Stimulated activated CD8-positive, alpha-beta memory T cell treated with anti-CD3 and anti-CD28 coated beads, Interleukin-12 subunit alpha, Interleukin-12 subunit beta, amount 100 ng/mL, for 4 hours (primary cell): ENCODE measurements around the gene CACNA1B.
"Not testable (repeated sequence)": the region's sequence is repeated elsewhere in the genome, so short reads cannot be mapped to it uniquely, and the experiment has no call there.

Experiments used
- DNase-seq: peaks from one replicate; pipeline ENCODE4 v3.0.0-alpha.2; 2020; ENCODE audit warnings: low read depth

CACNA1B gene

DNA sequence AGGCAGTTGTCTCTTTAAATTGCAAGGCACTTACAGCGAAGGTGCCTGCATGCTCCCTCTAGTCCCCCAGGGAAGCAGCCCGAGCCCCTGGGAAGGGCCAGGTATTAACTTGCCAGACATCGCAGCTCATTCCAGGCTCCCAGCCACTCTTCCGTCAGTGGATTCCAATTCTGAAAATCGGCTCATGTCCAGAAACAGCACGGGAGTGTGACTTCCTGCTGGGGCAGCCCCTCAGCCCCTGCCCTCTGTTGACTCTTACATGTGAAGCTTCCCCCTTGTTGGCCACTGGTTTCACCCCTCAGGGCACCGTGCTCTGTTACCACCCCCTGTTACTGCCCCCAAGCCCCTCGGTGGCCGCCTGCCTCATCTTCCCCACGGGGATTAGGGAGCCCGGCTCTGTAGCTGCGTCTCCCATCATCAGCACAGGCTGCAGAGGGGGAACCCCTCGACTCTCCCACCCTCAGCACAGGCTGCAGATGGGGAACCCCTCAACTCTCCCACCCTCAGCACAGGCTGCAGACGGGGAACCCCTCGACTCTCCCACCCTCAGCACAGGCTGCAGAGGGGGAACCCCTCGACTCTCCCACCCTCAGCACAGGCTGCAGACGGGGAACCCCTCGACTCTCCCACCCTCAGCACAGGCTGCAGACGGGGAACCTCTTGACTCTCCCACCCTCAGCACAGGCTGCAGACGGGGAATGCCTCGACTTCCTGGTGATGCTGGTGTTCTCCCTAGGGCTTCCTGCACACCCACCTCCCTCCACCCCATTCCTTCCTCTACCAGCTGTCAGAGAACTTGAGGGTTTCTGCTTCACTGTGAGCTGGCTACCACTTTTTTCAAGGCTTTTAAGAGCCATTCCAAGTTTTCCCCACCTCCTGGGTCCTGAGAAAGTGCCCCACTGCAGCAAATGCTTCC, 11.1 kb upstream of the CACNA1B start:
- no peak for DNase-seq

DNA sequence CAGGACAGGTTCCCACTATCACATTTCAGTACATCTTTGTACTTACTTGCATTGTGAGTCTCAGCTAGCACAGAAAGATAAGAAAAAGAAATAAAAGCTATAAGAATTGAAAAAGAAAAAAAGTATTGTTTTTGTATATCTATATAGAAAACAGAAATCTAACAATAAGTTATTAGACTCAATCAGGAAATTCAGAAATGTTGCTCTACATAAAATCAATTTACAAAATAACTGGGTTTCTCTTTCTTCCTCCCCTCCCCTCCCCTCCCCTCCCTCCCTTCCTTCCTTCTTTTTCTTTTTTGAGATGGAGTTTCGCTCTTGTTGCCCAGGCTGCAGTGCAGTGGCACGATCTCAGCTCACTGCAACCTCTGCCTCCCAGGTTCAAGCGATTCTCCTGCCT, 7.2 kb upstream of the CACNA1B start:
- no peak for DNase-seq

DNA sequence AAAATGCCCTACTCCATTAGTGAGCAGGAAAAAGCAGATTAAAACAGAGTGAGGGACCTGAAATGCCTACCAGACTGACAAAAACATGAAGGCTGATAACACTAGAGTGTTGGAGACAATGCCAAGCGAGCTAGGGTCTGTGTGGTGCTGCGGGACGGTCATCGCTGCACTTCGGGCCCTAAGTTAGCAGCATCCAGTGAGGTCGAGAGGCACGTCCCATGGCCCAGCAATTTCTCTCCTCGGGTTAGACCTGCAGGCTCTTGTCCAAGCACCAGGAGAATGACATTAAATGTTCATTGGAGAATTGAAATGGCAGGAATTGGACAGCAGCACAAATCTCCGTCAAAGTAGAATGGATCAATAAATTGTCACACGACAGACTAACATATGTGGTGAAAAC, 5.3 kb upstream of the CACNA1B start:
- DNase-seq, result no peak

DNA sequence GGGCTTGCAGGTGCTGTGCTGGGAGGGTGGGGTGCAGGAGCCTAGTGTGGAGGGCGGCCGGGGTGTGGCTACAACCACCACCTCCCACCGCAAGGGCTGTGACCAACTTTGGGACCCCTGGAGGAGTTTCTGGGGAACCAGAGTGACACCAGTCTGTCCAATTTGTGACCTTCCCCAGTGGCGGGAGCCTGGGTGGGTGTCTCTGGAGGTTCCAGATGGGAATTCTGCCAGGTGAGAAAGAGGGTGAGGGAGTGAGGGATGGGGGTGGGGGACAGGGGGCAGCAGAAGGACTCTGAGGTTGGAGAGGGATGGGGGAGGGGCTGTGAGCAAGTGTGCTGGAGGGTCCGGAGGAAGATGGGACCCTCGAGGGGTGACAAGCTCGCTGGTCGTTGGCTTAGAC, 4.2 kb upstream of the CACNA1B start:
- no peak for DNase-seq

DNA sequence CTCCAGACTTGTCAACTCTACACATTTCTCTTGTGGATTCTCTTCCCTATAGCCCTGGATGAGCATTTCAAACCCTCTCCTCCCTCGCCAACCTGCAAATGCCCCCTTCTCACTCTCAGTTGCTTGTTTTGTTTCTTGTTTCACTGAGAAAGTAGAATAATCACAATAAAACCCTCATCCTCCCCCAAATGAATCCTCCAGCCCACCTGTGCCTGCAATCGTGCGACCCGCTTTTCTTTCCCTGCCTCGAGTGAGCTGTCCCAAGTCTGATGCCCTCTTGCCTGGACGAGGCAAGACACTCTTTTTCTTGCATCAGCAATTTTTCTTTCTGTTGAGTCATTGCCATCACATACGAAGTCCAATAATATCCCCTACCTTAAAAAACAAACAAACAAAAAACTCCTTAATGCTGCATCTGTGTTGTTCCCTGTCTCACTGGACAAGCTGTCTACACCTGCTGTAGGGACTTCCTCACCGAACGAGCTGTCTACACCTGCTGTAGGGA, 3.7 kb upstream of the CACNA1B start:
- no peak for DNase-seq

DNA sequence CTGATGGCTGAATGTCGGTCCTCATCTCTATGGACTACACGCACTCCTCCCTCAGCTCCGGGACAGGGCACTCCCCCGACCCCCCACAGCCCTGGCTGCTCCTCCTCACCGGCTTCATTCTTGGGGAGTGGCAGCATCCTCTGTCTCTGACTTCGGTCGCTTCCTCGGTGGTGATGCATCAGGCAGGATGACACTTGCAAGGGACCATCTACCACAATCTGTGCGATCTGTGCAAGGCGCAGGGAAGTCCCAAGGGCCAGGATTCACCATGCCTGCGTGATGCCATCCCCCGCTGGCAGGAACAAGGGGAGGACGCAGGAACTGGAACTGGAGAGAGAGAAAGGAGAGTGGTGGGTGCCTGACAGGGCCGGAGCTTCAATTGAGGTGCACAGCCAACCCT, 2.2 kb upstream of the CACNA1B start:
- DNase-seq, result no peak

DNA sequence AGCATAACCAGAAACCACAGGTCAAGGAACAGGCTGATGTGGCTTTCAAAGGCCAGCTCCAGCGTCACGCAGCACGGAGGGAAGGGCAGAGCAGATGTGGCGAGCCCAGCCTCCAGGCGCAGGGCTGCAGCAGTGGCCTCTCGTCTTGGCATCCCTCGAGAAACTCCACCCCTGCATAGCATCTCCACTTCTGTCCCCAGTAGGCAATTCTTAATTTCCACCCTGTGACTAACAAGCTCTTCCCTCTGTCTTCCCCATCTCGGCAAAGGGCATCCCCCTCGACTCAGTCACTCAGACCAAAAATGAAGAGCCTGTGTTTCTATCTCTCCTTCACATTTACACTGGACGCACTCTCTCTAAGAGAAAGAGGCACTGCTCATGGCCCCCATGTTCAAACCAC, 1.7 kb upstream of the CACNA1B start:
- DNase-seq, result no peak

DNA sequence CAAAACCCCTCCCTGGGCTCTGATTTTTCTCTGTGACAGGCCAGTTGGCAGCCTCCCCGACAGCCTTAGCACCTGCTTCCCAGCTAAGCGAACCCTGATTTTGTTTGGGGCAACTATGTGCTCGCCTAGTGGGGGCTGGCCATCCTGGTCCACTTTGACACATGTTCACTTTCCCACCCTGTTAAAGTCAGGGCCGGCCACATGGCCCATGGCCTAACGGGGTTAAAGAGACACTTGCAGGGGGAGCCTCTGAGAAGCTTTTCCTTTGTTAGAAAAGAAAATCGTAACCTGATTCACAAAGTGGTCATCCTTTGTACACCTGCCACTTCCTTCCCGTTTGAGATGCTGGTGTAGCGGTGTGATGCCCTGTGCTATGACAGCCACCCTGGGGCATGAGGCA, 1.3 kb upstream of the CACNA1B start:
- DNase-seq, result no peak

DNA sequence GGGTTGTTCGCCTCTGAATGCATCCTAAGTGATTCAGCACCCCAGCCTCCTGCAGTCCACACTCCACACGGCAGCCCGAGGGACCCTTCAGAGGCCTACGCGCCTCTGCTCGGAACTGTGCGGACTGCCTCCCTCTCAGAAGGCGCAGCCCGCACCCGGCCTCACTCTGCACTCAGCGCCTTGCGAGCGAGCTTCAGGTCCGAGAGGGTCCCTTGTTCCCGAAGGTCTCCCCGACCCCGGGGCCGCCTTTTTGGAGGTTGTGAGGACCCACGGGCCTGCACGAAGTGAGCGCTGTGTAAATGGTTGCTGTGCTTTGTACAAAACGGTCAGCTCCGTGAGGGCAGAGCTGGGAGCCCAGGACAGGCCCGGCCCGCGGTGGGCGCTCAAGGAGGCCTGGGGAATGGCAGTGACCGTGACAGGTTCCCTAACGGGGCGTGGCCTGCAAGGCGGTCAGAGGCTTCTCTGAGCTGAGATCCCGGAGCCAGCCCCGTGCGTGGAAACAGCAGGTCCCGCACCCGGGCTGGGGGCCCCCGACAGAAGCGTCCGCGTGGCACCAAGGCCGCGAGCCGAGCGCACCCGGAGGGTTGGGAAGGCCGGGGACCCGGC, 698 bp upstream of the CACNA1B start:
- no peak for DNase-seq

DNA sequence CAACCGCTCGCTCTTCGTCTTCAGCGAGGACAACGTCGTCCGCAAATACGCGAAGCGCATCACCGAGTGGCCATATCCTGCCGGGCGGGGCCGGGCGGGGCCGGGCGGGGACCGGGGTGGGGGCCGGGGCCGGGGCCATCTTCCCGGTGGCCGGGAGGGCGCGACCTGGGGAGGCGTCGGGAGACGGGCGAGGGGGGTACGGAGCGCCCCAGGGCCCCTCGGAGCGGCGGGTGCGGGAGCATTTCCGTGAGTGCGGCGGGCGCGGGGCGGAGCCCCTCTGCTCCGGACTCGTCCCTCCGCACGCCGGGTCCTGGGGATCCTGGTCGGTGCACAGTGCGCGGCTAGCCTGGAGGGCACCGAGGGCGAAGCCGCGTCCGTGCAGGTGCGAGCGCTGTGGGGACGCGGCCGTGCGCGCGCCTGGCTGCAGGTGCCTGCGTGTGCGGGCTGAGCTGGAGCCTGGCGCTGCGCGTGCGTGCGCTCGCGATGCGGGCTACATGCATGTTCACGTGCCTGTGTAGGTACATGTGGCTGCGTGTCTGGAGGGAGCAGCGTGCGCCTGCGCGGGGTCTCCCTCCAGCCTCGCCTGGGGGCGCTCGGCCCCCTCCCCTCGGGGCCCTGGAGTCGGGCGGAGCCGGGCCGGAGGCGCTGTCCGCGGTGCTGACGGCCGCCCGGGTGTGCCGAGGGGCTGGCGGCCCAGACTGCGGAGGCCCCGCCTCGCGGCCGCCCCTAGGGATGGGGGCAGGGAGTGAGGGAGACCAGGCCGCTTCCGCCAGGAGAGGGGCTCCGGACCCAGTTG, 762 bp downstream of the CACNA1B start:
- no peak for DNase-seq

DNA sequence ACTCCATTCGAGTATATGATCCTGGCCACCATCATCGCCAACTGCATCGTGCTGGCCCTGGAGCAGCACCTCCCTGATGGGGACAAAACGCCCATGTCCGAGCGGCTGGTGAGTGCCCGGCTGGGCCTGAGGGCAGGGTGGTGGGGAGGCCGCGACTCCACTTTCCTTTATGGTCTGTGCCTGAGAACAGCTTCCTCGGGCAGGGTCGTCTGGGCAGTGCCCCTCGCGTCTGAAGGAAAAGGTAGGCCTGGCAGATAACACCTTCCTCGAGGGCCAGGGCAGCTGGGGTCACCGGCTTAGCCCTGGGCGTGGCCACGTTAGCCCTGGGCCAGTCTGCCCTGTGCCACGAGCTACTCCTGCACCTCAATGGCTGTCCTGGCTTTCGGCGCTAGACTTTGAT, 1.5 kb downstream of the CACNA1B start:
- no peak for DNase-seq

DNA sequence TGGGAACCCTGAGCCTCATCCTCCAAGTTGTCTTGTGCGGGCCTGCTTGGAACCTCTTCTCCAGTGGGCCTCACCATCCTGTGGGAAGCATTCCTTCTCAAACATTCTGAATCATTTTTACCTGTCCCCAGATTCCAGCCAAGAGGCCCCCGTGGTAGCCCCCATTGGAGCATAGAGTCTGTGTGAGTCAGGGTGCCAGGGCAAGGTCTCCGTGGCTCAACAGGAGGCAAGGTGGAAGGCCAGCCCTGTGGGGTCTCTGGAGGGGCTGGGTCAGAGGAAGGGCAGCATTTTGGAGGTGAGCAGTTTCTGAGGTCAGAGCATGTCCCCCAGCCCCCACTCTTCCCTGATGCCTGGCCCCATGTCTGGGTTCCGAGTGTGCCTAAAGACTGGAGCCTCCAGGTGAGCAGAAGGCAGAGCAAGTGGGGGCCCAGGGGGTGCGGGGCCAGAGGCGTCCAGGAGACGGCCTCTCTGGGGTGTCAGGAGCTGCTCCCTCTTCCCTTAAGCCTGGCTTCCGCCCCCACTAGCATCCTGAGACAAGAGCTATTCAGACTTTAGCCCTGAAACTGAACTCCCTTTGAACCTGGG, 2.1 kb downstream of the CACNA1B start:
- no peak for DNase-seq

DNA sequence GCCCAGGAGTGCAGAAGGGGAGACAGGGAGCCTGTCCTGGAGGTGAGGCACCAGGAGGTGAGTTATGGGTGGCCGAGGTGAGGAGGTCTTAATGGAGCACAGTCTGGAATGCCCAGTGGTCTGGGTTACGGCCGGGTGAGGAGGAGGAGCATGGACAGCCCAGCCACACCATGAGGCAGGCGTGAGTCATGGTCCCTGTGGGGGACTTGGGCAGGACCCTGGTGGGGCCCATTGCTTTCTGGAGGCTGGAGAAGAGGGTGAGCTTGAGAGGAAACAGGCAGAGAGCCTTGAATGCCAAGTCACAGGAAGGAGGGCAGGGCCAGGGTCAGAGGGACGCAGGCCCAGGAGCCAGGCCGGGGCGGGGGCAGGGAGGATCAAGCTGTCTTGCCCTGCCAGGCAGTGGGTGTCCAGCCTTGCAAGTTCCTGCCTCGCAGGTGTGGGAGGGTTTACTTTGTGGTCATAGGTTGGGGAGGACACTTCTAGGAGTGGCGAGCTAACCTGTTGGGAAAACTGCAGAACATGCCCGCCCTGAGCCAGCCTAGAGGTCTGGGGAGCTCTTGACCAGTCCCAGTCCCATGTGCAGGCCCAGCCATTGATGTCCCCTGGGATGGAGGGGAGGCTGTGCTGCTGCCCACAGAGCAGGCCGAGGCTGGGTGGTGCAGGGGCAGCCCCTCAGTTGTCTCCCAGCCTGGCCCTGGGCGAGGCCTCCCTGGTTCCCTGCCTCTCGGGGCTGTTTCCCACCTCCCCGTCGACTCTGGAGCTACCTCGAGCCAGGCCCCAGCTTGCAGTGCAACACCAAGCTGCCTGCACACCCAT, 2.8 kb downstream of the CACNA1B start:
- DNase-seq, result no peak

DNA sequence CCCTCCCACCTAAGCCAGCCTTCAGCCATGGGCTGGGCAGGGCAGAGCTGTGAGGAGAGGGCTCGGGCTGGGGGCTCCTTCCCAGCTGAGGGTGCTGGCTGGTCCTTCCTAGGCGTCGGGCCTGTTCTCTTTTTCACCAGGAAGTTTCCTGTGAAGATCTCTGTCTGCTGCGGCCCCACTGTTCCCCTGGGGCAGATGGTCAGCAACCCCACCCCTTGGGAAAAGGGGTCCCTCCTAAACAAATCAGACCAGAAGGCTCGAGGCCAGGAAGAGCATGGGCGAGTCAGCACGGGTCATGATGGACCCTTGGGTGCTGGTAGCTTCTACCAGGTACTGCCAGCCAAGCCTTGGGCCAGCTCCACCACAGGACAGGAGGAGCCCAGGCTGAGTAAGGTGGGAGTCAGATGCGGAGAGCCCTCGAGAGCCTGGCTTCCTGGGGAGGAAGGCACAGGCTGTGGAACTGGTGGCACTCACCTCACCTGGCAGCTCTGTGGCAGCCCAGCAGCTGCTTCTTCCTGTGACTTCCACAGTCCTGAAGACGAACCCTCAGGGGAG, 3.5 kb downstream of the CACNA1B start:
- DNase-seq, result no peak

DNA sequence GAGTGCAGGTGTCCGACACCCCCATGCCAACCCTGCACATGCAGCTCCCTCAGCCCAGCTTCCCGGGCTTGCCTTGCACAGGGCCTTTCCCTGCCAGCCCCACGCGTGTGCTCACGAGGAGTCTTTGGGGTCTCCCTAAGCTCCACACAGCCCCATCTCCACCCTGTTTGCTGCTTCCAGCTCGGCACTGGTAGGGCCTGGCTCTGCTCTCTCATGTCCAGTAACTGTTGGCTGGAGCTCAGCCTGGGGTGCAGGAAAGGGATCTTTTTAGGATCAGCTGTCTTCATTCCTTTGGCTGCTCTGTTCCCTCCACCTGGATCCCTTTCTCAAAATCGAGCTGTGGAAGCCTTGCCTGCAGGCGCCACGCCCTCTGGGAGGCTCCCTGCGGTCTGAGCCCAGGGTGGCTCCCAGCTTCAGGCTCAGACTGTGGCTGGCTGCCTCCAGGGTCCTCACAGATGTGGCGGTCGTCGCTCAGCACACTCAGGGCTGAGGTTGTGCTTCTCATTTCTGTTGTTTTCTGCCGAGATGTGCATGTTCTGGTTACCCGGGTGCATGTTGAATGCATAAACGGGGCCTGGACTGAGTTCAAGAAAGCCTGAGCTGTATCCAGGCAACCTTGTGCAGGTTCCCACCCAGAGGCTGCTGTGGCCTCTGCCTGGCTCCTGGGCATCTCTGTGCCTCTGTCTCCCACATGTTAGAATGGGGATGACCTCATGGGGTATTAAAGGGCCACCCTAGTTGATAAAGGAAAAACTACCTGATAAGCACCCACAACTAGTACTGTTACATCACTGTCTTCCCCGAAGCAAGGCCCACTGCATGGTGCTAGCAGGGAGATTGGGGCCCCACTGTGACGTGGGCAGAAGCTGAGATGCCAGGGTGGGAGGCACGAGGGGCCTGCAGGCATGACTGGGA, 4.3 kb downstream of the CACNA1B start:
- no peak for DNase-seq

DNA sequence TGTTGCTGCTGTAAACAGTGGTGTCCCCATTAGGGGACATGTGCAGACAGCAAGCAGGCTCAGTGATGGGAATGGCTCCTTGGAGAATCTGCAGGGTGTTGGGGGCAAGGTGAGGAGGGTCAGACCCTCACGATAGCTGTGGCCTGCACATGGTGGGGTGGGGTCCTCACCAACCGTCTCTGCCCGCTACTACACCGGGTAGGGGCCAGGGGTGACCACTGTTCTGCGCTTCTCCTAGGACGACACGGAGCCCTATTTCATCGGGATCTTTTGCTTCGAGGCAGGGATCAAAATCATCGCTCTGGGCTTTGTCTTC, 4.9 kb downstream of the CACNA1B start:
- DNase-seq, result no peak

DNA sequence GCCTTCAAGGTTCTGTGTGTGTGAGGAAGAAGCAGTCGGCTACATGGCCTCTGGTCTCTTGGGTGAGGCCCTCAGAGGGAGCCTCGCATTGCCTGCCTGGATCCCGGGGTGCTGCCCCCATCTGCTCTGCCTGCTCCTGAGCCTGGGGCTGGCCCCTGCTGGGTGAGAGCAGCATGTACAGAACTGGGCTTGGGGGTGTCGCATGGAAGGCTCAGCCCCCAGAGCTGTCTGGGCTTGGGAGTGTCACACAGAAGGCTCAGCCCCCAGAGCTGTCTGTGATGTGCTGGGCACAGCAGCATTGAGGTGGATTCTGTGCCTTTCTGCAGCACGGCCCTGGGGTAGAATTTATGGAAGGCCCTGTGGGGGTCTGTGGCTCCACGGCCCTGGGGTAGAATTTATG, 6.4 kb downstream of the CACNA1B start:
- not testable (repeated sequence) for DNase-seq

DNA sequence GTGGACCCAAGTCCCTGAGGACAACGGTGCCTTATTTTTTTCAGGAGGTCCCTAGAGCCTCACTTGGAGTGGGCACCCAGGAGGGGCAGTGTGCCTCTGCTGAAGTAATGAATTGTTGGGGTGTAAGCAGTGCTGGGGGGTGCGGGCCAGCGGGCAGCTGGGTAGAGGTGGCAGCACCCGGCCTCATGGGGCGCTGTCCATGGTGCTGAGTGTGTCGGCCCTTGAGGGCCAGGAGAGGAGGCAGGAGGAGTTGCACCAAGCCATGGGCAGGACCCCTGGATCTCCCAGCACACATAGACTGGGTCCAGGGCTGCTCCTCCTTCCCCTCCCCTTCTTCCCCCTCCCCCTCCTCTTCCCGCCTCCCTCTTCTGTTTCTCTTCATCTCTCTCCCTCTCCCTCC, 7.0 kb downstream of the CACNA1B start:
- not testable (repeated sequence) for DNase-seq

DNA sequence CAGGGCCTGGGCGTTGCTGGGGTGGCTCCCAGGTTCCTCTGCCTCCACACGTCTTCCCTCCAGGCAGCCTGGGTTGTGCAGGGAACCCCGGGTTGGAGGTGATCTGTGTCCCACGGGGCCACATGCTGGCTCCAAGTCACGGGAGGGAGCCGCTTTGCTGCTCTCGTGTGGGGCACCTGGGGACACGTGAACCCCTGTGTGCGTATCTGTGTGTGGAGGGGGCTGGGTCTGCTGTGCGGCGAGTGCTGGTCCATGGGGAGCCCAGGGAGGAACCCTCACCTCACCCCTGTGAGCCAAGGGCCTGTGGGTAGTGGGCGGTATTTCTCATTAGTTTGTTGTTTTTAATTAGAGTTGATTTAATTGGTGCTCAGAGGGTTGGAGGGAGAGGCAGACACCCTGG, 7.5 kb downstream of the CACNA1B start:
- DNase-seq, result not testable (repeated sequence)

DNA sequence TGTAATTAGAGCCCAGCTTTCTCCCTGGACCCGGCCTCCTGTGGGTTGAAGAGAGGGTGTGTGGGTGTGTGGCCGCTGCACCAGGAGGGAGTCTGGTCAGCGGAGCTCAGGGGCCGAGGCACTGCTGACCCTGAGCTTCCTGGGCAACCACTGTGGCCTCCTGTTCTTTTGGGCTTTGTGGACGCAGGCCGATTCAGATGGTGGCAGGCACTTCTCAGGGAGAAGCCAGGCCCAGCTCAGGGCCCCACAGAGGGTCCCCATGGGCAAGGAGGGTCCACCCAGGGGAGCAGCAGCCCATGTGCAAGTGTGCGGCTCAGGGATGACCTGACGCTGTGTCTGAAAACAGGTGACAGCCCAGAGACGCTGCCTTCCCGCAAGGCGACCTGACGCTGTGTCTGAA, 11.0 kb downstream of the CACNA1B start:
- DNase-seq, result not testable (repeated sequence)
